Measurements from ENCODE around the gene THTPA. TPM values are rescaled to one million over a fixed set of nuclear protein-coding genes. Genes with fewer than 3 reads are reported as not detected.

Gene THTPA
- total and polyA plus RNA-seq, 9 of the 15 experiments (the other 6 are each of a cell fraction or from before 2014, with no cell fraction given), result 2.4 to 8.7 (median 5.2) TPM

GRCh38 chr14:23568600-23569331 lies 12.7 kb downstream of the THTPA start:
- H3K36me3 ChIP-seq (ENCODE audit: control insufficient read depth, insufficient read depth, low read length), result peaks cover 17% of the 10 kb centered on the region; the same call in 1 of the 3 replicates
- ATAC-seq (no peak), FAIRE-seq (peak; percentile 49), DNase-seq (ENCODE audit: extremely low read depth in 1 of 4, low spot score in 3 of 4) (no peak)
- no peaks in the 10 kb centered on the region; the same call in 1 of the 2 replicates for H3K9me3 ChIP-seq (replicated peaks; ENCODE audit: control insufficient read depth, insufficient read depth, low read depth, low read length)
- ChIA-PET POLR2A (interaction anchor here (0.6 to 1.1 kb wide), 2 partner anchors 91 to 318 kb away, joined by 3 to 4 read pairs; no protein-coding TSS in a partner anchor), CTCF (ENCODE audit: low intra/inter-chr PET ratio) (interaction anchor here (0.7 kb wide), 1 partner anchor 20 kb away, joined by 3 read pairs; no protein-coding TSS in a partner anchor)
- peak overlapping the region; percentile 45 for H3K4me2 ChIP-seq (ENCODE audit: insufficient read depth, low read length)
- H4K20me1 ChIP-seq (replicated peaks; ENCODE audit: control insufficient read depth, insufficient read depth, low read length), result no peaks in the 10 kb centered on the region
- peaks cover 10% of the 10 kb centered on the region; the same call in 2 of the 3 replicates for H3K79me2 ChIP-seq (ENCODE audit: control insufficient read depth, insufficient read depth, low read length)
- no peaks in the 10 kb centered on the region for H3K27me3 ChIP-seq (ENCODE audit: control insufficient read depth in 2 of 2, insufficient read depth in 2 of 2, low read length in 2 of 2)
- no peaks in the 10 kb centered on the region for H3K9me1 ChIP-seq (ENCODE audit: control insufficient read depth, insufficient read depth, low read length)
- BruUV-seq (replicated peaks), result no TSS peak
- no peak overlapping the region for H3K4me3 ChIP-seq
- in situ Hi-C loops (cut with MboI) (loop anchor here (10.0 kb wide), 1 partner anchor 304 kb away; no protein-coding TSS in a partner anchor), intact Hi-C loops (cut with micrococcal nuclease) (no loop called here)
- peak overlapping the region in 1 of 2 experiments; percentile 59; a peak in 2 of 4 replicates for H3K9ac ChIP-seq (ENCODE audit: insufficient read depth in 1 of 2, low read depth in 2 of 2, low read length in 2 of 2)
- H3K27ac ChIP-seq (ENCODE audit: extremely low read depth, low read depth, low read length), result no peak overlapping the region
- peak overlapping the region; percentile 29; the same call in 1 of the 2 replicates for H2AFZ ChIP-seq (ENCODE audit: low read depth, low read length)
- peaks cover 12 to 36% of the 10 kb centered on the region in 2 experiments; a peak in 4 of 5 replicates for H3K4me1 ChIP-seq (replicated peaks in 1 of 2; ENCODE audit: control insufficient read depth in 2 of 2, insufficient read depth in 2 of 2, low read length in 2 of 2)
- 66% methylated on average over 4 of the region's 6 CpGs for WGBS (ENCODE audit: insufficient coverage, low coverage, missing lambda C conversion rate)
- TF ChIP-seq TAL1 (IDR thresholded peaks at IDR 0.05) (no peak), AFF4 (CRISPR knock-in tag; IDR thresholded peaks at IDR 0.05) (no peak), ZSCAN29 (IDR thresholded peaks at IDR 0.05) (no peak), PHF8 (IDR thresholded peaks at IDR 0.05; ENCODE audit: borderline replicate concordance, low read length) (no peak), ZBTB49 (CRISPR knock-in tag; IDR thresholded peaks at IDR 0.05; ENCODE audit: borderline replicate concordance) (no peak), CTCF (IDR thresholded peaks at IDR 0.05 in 2 of 3, conservative IDR thresholded peaks at IDR 0.05 in 1 of 3; ENCODE audit: insufficient read depth in 2 of 3, low read depth in 1 of 3, low read length in 3 of 3) (peak; percentile 29 to 45 (median 41); a peak in 4 of 6 replicates), FUS (optimal IDR thresholded peaks at IDR 0.05; ENCODE audit: low read depth, low read length) (no peak), CREB3L1 (IDR thresholded peaks at IDR 0.05; ENCODE audit: borderline replicate concordance, low read depth) (no peak), SPI1 (IDR thresholded peaks at IDR 0.05; ENCODE audit: borderline replicate concordance, low read depth, low read length) (peak; percentile 30; the same call in 1 of the 2 replicates)
